ENCODE measurements around the gene COL4A2.

- no peak for TF ChIP-seq CTCF (IDR thresholded peaks at IDR 0.05)
- peak in 1 of 2 donors; percentile 7 for TF ChIP-seq POLR2AphosphoS5 (IDR thresholded peaks at IDR 0.05)
- no peak for TF ChIP-seq POLR2A (IDR thresholded peaks at IDR 0.05; ENCODE audit: low read depth)
- TF ChIP-seq EP300 (IDR thresholded peaks at IDR 0.05): no peak
Measured at GRCh38 chr13:110354123-110354627, 47.1 kb downstream of the COL4A2 start.

All from esophagus muscularis mucosa (tissue), 4 donors.